OCI-LY1 (cell line): ENCODE data around the gene FBXO28.

Source experiments
- EZH2 ChIP-seq: fragments of 200-600 bp; sonication (generic), shearing (Covaris generic); IDR thresholded peaks from 2 replicates; pipeline ENCODE4 v1.8.0; 2017; ENCODE audit warnings: borderline replicate concordance, mixed run types, mild to moderate bottlenecking, antibody characterized with exemption, low read length, moderate library complexity, mixed read lengths
- TF ChIP-seq, protein P1 (sequence below): fragments of 200-600 bp; sonication (generic), shearing (Covaris generic); IDR thresholded peaks from 2 replicates; pipeline ENCODE4 v1.5.1; 2017; ENCODE audit warnings: mild to moderate bottlenecking, antibody characterized with exemption, low read length, moderate library complexity, mixed read lengths

- TF ChIP-seq, protein P1, sequence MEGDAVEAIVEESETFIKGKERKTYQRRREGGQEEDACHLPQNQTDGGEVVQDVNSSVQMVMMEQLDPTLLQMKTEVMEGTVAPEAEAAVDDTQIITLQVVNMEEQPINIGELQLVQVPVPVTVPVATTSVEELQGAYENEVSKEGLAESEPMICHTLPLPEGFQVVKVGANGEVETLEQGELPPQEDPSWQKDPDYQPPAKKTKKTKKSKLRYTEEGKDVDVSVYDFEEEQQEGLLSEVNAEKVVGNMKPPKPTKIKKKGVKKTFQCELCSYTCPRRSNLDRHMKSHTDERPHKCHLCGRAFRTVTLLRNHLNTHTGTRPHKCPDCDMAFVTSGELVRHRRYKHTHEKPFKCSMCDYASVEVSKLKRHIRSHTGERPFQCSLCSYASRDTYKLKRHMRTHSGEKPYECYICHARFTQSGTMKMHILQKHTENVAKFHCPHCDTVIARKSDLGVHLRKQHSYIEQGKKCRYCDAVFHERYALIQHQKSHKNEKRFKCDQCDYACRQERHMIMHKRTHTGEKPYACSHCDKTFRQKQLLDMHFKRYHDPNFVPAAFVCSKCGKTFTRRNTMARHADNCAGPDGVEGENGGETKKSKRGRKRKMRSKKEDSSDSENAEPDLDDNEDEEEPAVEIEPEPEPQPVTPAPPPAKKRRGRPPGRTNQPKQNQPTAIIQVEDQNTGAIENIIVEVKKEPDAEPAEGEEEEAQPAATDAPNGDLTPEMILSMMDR, result no peak
- TF ChIP-seq EZH2, result no peak
Measured at GRCh38 chr1:224160171-224160682, 46.3 kb downstream of the FBXO28 start.
